ENCODE data around the gene TMEM247. TPM values are rescaled to one million over a fixed set of nuclear protein-coding genes. Genes with fewer than 3 reads are reported as not detected.

Gene TMEM247
- total RNA-seq, 1 donor from 2014 or later, result not detected

DNA sequence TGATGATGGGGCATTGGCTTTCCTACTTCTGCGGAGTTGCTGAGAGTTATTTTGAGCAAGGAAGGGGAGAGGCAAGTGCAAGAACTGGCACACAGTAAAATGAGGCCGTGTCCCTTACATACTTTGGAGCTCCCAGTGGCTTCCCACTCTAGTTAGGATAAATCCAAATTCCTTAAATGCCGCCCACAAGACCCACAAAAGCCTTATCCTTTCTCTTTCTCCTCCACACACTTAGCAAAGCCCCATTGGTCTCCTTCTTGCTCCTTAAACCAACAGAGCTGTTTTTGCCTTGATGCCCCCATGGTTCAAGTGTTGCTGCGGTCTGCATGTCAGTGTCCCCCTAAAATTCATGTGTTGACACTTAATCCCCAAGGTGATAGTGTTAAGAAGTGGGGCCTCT is 24.3 kb downstream of the TMEM247 start:
- Mint-ChIP-seq H3K27me3 (peaks cover 17% of the 10 kb centered on the region), H3K4me3 (no peak overlapping the region), H3K4me1 (peaks cover 11% of the 10 kb centered on the region), H3K9me3 (no peaks in the 10 kb centered on the region), H3K36me3 (ENCODE audit: low read depth) (no peaks in the 10 kb centered on the region), H3K27ac (no peak overlapping the region)
- no peak for DNase-seq
- intact Hi-C loops (cut with micrococcal nuclease), result no loop called here

DNA sequence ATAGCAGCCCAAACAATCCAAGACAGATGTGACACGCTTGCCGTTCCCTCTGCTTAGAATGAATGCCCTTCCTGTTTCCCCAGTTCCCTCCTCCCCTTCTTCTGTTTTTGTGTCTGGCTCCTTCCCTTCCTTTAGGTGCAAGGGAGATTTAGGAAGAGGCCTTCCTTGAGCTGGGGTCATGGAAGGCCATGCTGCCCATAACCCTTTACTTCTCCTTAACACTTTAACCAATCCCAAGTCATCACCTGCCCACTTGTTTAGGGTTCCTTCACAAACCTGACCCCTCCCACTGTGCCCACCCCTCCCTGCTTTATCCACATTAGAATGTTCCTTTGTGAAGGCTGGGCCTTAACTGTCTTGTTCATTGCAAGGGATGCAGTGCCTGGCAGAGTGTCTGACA is 24.9 kb downstream of the TMEM247 start:
- H3K4me3 Mint-ChIP-seq, result no peak overlapping the region
- no peaks in the 10 kb centered on the region for H3K9me3 Mint-ChIP-seq
- no peak for DNase-seq
- no peak overlapping the region for H3K27ac Mint-ChIP-seq
- intact Hi-C loops (cut with micrococcal nuclease), result no loop called here
- peaks cover 9% of the 10 kb centered on the region for H3K4me1 Mint-ChIP-seq
- H3K36me3 Mint-ChIP-seq (ENCODE audit: low read depth), result no peaks in the 10 kb centered on the region
- H3K27me3 Mint-ChIP-seq, result peaks cover 12% of the 10 kb centered on the region

DNA sequence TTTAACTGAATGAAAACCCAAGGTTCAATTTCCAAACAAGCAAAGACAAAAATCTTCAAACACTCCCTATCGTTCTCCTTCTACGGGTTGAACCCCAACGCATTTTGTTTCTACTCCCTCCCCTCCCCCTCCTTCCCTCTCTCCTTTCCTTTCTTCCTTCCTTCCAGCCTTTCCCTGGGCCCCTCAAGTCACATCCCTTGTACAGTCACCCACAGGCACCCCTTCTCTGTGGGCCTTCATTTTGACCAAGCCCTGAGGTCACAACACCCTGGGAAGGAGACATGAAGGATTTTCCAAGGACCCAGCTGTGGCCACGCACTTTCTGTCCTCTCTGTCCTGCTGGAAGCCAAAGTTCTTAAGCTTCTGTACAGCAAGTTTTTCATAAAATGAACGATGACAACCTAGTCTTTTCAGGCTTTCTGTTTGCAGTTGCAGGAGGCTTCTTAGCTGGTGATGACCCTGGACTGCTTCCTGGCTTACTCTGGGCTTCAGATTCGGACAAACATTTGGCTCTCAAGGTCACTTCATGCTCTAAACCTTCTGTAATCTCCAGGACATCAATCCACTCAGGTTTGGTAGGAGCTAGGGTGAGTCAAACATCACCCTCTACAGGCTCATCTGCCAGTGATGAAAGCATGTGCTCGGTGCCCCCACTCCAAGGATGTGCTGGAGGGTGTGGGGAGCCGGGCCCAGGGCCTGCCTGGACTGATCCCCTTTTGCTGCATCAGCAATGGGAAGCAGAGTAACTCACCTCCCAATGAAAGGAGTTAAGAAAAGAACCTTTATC is 25.5 kb downstream of the TMEM247 start:
- Mint-ChIP-seq H3K36me3 (ENCODE audit: low read depth) (no peaks in the 10 kb centered on the region), H3K9me3 (no peaks in the 10 kb centered on the region), H3K27me3 (peaks cover 12% of the 10 kb centered on the region), H3K4me1 (peaks cover 6% of the 10 kb centered on the region), H3K4me3 (no peak overlapping the region), H3K27ac (no peak overlapping the region)
- intact Hi-C loops (cut with micrococcal nuclease), result no loop called here
- no peak for DNase-seq

DNA sequence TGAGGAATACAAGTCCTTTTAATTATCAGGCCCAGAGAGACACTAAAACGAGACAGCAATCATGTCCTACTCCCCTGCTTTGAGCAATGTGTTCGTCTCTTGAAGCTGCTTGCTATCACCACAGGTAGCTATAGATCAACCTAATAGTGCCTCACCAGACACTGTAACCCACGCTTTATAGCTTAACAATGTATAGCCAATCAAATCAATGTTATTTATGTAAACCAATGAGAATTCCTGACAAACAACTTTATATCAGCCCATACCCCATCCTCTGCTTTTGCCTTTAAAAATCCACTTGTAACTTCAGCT is 26.1 kb downstream of the TMEM247 start:
- Mint-ChIP-seq H3K4me3 (no peak overlapping the region), H3K27ac (no peak overlapping the region), H3K4me1 (peaks cover under 1% of the 10 kb centered on the region), H3K9me3 (no peaks in the 10 kb centered on the region), H3K36me3 (ENCODE audit: low read depth) (no peaks in the 10 kb centered on the region), H3K27me3 (peaks cover 9% of the 10 kb centered on the region)
- intact Hi-C loops (cut with micrococcal nuclease), result no loop called here
- no peak for DNase-seq

DNA sequence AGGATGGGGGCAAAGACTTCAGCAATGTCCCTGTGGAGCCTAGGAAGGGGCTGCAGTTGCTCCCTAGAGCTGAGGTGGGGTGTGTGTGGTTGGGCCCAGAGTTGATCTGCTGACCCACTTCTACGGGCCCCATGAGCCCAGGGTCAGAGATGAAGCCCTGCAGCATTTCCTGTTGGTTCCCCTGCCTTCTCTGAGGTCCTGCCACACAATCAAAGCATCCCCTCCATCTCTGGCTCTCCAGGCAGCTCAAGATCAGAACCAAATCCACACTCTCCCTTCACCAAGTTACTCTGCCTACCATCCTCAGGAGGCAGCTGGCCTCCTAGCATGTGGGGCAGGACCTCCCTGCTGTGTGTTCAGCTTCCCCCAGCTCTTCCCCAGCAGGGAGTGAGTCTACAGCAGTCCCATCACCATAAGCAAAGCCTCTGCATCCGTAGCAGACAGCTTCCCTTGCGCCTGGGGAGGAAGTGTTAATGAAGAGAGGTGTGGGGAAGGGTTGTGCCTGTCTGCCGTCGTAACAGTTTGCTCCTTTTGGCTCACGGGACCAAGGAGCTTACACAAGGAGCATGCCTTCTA is 26.9 kb downstream of the TMEM247 start:
- intact Hi-C loops (cut with micrococcal nuclease), result no loop called here
- Mint-ChIP-seq H3K9me3 (no peaks in the 10 kb centered on the region), H3K27me3 (peaks cover 9% of the 10 kb centered on the region), H3K4me1 (no peaks in the 10 kb centered on the region), H3K36me3 (ENCODE audit: low read depth) (no peaks in the 10 kb centered on the region), H3K4me3 (no peak overlapping the region), H3K27ac (no peak overlapping the region)
- no peak for DNase-seq

DNA sequence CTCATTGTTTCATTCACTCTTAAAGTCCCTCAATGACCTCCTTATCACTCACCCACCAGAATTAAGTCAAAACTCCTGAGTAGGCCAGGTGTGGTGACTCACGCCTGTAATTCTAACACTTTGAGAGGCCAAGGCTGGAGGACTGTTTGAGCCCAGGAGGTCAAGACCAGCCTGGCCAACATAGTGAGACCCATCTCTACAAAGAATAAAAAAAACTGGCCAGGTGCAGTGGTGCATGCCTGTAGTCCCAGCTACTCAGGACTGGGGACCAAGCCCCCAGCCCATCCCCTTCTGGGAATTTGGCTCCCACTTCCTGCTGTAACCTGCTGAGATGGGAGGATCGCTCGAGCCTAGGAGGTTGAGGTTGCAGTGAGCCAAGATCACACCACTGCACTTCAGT is 28.9 kb downstream of the TMEM247 start:
- peaks cover 4% of the 10 kb centered on the region for H3K27me3 Mint-ChIP-seq
- no peak overlapping the region for H3K4me3 Mint-ChIP-seq
- H3K36me3 Mint-ChIP-seq (ENCODE audit: low read depth), result no peaks in the 10 kb centered on the region
- intact Hi-C loops (cut with micrococcal nuclease), result no loop called here
- H3K9me3 Mint-ChIP-seq, result no peaks in the 10 kb centered on the region
- H3K27ac Mint-ChIP-seq, result no peak overlapping the region
- no peaks in the 10 kb centered on the region for H3K4me1 Mint-ChIP-seq
- no peak for DNase-seq

DNA sequence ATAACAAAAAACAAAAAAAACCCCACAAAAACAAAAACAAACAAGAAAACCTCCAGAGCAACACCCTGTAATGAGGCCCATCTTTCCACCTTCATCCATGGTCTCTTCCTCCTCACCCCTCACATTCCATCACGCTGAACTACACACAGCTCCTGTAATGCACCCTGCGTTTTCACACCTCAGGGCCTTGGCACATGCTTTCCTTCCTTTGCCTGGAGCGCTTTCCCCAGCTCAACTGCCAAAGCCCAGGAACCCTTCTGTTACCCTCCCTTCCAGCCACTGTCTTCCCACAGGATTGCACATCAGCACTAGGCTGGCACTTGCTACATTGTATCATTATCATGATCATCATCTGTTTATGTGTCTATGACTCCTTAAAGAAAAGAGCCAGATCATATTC is 29.4 kb downstream of the TMEM247 start:
- no peak for DNase-seq
- H3K4me3 Mint-ChIP-seq, result no peak overlapping the region
- H3K4me1 Mint-ChIP-seq, result no peaks in the 10 kb centered on the region
- H3K27ac Mint-ChIP-seq, result no peak overlapping the region
- intact Hi-C loops (cut with micrococcal nuclease), result no loop called here
- peaks cover 3% of the 10 kb centered on the region for H3K27me3 Mint-ChIP-seq
- no peaks in the 10 kb centered on the region for H3K36me3 Mint-ChIP-seq (ENCODE audit: low read depth)
- H3K9me3 Mint-ChIP-seq, result no peaks in the 10 kb centered on the region

DNA sequence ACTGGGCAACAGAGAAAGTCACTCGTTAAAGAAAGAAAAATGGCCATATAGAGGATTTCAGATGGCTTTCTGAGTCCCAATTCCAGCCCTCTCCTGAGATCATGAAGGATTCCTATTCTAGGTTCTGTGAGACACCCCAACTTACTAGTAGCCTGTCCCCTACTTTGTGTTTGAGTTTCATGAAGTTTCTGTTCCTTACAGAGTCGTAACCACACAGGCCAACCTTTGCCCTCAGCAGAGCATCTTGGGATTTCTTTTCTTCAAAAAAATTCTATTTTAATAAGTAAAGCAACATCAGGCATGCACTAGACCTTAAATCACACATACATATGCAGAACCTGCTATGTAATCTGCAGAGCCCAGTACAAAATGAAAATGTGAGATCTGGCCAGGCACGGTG is 30.4 kb downstream of the TMEM247 start:
- no peak overlapping the region for H3K27ac Mint-ChIP-seq
- intact Hi-C loops (cut with micrococcal nuclease), result no loop called here
- no peaks in the 10 kb centered on the region for H3K36me3 Mint-ChIP-seq (ENCODE audit: low read depth)
- no peak overlapping the region for H3K4me3 Mint-ChIP-seq
- H3K4me1 Mint-ChIP-seq, result no peaks in the 10 kb centered on the region
- H3K27me3 Mint-ChIP-seq, result peaks cover 2% of the 10 kb centered on the region
- H3K9me3 Mint-ChIP-seq, result peaks cover 5% of the 10 kb centered on the region
- no peak for DNase-seq

DNA sequence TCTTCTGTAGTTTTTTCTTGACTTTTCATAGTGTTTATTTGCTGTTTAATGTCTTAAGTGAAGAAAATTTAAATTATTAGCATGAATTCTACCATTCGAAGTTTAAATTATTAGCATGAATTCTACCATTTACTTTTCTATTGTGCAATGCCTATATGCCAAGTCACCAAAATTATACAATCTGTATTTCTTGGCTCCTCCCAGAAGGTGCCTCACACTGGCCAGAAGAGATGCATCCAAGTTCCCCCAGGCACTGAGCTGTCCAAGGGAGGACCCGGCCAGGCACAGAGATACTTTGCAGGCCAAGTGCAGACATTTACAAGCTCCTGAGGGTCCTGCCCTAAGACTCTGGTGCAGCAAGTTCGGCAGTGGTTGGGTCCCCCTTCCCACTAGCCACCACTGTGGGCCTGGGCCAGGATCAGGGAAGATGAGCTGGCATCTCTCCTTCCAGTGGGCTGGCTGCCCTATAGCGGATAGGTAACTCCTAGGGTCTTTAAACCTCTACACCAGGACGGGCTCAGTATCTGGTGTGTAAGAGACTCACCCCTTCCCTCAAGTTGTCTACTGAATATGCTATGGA is 31.3 kb downstream of the TMEM247 start:
- peaks cover 2% of the 10 kb centered on the region for H3K27me3 Mint-ChIP-seq
- H3K27ac Mint-ChIP-seq, result no peak overlapping the region
- DNase-seq, result no peak
- no peaks in the 10 kb centered on the region for H3K4me1 Mint-ChIP-seq
- no peak overlapping the region for H3K4me3 Mint-ChIP-seq
- intact Hi-C loops (cut with micrococcal nuclease), result no loop called here
- peaks cover 5% of the 10 kb centered on the region for H3K9me3 Mint-ChIP-seq
- H3K36me3 Mint-ChIP-seq (ENCODE audit: low read depth), result no peaks in the 10 kb centered on the region

DNA sequence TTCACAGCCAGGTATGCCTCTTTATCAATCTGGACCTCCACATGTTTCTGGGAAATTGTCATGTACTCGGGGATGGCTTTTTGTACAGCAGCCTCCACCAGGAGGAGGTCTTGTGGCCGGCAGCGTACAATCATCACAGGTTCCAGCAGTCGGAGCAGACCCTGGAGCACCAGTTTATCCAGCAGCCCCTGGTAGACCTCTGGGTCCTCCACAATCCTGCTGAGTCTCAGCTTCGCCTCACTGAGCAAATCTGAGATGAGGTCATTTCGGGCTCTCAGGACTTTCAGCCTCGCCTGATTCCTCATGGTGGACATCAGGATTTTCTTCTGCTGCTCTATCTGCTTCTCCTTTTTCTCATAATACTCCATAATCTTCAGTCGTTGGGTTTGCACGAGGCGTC is 32.8 kb downstream of the TMEM247 start:
- H3K4me1 Mint-ChIP-seq, result no peaks in the 10 kb centered on the region
- intact Hi-C loops (cut with micrococcal nuclease), result no loop called here
- no peak for DNase-seq
- H3K9me3 Mint-ChIP-seq, result peaks cover 10% of the 10 kb centered on the region
- no peaks in the 10 kb centered on the region for H3K36me3 Mint-ChIP-seq (ENCODE audit: low read depth)
- H3K4me3 Mint-ChIP-seq, result no peak overlapping the region
- H3K27ac Mint-ChIP-seq, result no peak overlapping the region
- H3K27me3 Mint-ChIP-seq, result peaks cover 2% of the 10 kb centered on the region

DNA sequence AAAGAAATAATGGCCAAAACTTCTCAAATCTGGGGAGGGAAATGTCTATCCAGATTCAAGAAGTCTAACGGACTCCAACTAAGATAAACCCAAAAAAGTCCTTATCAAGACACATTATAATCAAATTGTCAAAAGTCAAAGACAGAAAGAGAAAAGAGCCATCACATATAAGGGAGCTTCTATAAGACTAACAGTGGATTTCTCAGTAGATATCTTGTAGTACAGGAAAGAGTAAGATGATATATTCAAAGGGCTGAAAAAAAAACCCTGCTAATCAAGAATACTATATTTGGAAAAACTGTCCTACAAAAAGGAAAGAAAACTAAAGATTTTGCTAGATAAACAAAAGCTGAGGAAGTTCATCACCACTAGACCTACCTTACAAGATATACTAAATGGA is 35.4 kb downstream of the TMEM247 start:
- Mint-ChIP-seq H3K9me3 (peaks cover 10% of the 10 kb centered on the region), H3K4me3 (no peak overlapping the region), H3K4me1 (no peaks in the 10 kb centered on the region), H3K27me3 (peaks cover 2% of the 10 kb centered on the region), H3K27ac (no peak overlapping the region), H3K36me3 (ENCODE audit: low read depth) (no peaks in the 10 kb centered on the region)
- no peak for DNase-seq
- intact Hi-C loops (cut with micrococcal nuclease), result no loop called here

DNA sequence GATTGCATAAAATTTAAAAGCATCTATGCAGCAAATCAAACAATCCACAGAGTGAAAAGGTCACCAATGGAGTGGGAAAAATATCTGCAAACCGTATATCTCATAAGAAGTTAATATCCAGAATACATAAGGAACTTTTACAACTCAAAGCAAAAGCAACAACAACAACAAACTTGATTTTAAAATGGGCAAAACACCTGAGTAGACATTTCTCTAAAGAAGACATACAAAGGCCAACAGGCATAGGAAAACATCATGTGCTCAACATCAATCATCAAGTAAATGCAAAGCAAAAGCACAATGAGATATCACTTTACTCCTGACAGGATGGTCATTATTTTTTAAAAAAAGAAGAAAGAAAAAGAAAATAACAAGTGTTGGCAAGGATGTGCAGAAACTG is 38.1 kb downstream of the TMEM247 start:
- intact Hi-C loops (cut with micrococcal nuclease), result no loop called here

DNA sequence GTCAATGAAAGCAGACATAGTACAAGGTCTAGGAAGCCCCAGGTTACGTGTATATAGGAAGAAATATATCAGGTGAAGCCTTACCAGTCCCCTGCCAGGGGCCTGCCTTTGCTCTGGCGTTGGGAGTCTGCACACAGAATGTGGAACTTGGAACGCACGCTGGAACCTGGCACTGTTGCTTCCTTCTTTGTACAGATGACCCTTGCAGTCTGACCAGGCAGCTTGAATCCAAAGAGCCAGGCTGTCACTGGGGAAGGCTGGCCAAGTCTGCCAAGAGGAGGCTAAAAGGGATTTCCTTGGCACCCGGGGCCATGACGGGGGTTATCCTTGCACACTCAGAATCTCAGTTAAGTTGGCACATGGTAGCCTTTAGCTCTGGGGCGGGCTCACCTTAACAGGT is 39.5 kb downstream of the TMEM247 start:
- Mint-ChIP-seq H3K4me1 (peaks cover 2% of the 10 kb centered on the region), H3K4me3 (no peak overlapping the region), H3K9me3 (peaks cover 10% of the 10 kb centered on the region), H3K27me3 (peaks cover 3% of the 10 kb centered on the region), H3K27ac (no peak overlapping the region), H3K36me3 (ENCODE audit: low read depth) (no peaks in the 10 kb centered on the region)
- intact Hi-C loops (cut with micrococcal nuclease), result no loop called here
- DNase-seq, result no peak

More for the DNA sequence above, 38.1 kb downstream of the TMEM247 start:
- H3K36me3 Mint-ChIP-seq (ENCODE audit: low read depth), result no peaks in the 10 kb centered on the region
- no peak overlapping the region for H3K27ac Mint-ChIP-seq
- DNase-seq, result no peak
- peaks cover 10% of the 10 kb centered on the region for H3K9me3 Mint-ChIP-seq
- H3K27me3 Mint-ChIP-seq, result peaks cover 2% of the 10 kb centered on the region
- H3K4me1 Mint-ChIP-seq, result peaks cover 2% of the 10 kb centered on the region
- no peak overlapping the region for H3K4me3 Mint-ChIP-seq

DNA sequence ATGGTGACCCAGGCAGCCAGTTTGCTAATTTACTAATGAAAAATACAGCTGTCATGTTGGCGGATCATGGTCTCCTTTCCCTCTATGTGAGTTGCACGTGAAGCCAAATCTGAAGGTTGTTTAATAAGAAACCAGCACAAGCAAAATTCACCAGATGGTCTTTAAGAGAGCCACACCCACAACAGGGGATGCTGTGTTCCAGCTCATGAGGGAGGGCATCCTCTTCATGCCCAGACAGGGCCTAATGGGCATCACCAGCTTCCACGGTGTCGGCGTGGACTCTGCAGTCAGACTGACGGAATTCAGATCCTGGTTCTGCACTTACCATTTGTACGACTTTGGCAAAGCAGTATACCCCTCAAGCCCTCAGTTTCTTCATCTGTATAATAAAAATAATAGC is 39.9 kb downstream of the TMEM247 start:
- DNase-seq, result no peak
- peaks cover 9% of the 10 kb centered on the region for H3K9me3 Mint-ChIP-seq

More for the DNA sequence above, 39.9 kb downstream of the TMEM247 start:
- no peak overlapping the region for H3K27ac Mint-ChIP-seq
- no peaks in the 10 kb centered on the region for H3K36me3 Mint-ChIP-seq (ENCODE audit: low read depth)
- peaks cover 2% of the 10 kb centered on the region for H3K4me1 Mint-ChIP-seq
- H3K27me3 Mint-ChIP-seq, result peaks cover 3% of the 10 kb centered on the region
- intact Hi-C loops (cut with micrococcal nuclease), result no loop called here
- no peak overlapping the region for H3K4me3 Mint-ChIP-seq

All from activated CD4-positive, alpha-beta T cell treated with anti-CD3 and anti-CD28 coated beads, Interleukin-2, amount 10 ng/mL, durations not matched to agents 24 days and 14 days (primary cell).